ENCODE data around the gene DUSP12. TPM values are rescaled to one million over a fixed set of nuclear protein-coding genes. Genes with fewer than 3 reads are reported as not detected.

Gene DUSP12
- total and polyA plus RNA-seq, 3 donors from 2014 or later: 21.8 to 31.8 (median 23.6) TPM

DNA sequence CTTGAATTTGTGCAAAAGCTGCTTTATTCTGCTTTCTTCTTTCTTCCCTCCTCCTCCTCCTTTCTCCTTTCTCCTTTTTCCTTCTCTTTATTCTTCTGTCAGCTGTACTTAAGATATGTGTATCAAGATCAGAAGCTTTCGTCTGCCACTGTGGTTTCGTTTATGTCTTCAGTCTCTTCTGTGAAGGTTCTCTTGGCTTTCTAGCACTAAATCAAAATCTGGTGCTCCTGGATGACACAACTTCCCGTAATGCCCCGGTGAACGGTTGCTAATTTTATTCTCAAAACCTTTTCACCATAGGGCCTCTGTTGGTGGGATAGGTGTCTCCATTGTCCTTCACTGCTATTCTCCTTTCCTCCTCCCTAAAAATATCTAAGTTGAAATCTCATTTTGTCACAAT is 21.6 kb downstream of the DUSP12 start:
- 78 to 79% methylated on average over 5 of the region's 5 CpGs for WGBS, 2 donors
- H3K27me3 ChIP-seq: no peaks in the 10 kb centered on the region
- peaks cover 11% of the 10 kb centered on the region for H3K4me1 ChIP-seq
- no peak overlapping the region for H3K27ac ChIP-seq
- intact Hi-C loops (cut with DNase I; ENCODE audit: low total_unique reads): no loop called here
- TF ChIP-seq POLR2A (IDR thresholded peaks at IDR 0.05): no peak
- TF ChIP-seq, protein P1, sequence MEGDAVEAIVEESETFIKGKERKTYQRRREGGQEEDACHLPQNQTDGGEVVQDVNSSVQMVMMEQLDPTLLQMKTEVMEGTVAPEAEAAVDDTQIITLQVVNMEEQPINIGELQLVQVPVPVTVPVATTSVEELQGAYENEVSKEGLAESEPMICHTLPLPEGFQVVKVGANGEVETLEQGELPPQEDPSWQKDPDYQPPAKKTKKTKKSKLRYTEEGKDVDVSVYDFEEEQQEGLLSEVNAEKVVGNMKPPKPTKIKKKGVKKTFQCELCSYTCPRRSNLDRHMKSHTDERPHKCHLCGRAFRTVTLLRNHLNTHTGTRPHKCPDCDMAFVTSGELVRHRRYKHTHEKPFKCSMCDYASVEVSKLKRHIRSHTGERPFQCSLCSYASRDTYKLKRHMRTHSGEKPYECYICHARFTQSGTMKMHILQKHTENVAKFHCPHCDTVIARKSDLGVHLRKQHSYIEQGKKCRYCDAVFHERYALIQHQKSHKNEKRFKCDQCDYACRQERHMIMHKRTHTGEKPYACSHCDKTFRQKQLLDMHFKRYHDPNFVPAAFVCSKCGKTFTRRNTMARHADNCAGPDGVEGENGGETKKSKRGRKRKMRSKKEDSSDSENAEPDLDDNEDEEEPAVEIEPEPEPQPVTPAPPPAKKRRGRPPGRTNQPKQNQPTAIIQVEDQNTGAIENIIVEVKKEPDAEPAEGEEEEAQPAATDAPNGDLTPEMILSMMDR (IDR thresholded peaks at IDR 0.05): no peak
- H3K4me3 ChIP-seq: no peak overlapping the region
- H3K36me3 ChIP-seq (ENCODE audit: low read depth, missing control alignments): no peaks in the 10 kb centered on the region
- DNase-seq: no peak
- H3K9me3 ChIP-seq: no peaks in the 10 kb centered on the region

DNA sequence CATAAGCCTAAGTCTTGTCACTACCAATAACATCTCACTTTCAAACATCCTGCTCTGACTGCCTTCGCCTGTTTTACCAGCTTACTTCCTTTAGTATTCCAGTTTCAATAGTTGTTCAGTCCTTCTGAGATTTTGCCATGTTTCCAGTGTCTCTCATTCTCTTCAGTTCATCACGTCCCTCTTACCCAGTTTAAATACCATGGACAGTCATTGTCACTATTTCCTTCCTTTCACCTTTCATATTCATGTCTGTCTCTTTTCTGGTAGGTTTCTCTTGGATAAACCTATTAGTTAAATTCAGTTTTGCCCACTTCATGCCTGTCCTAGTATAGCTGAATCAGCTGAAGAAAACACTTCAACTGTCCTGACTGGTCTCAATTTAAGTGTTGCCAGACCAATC is 22.4 kb downstream of the DUSP12 start:
- Histone ChIP-seq H3K36me3 (ENCODE audit: low read depth, missing control alignments) (no peaks in the 10 kb centered on the region), H3K4me1 (peaks cover 9% of the 10 kb centered on the region), H3K27me3 (no peaks in the 10 kb centered on the region), H3K4me3 (no peak overlapping the region), H3K27ac (peak overlapping the region in 1 of 2 donors; percentile 11), H3K9me3 (no peaks in the 10 kb centered on the region)
- no peak for DNase-seq
- 70 to 87% methylated on average over 2 of the region's 2 CpGs for WGBS, 2 donors
- intact Hi-C loops (cut with DNase I; ENCODE audit: low total_unique reads): no loop called here
- TF ChIP-seq, protein P1 (IDR thresholded peaks at IDR 0.05): no peak
- no peak for TF ChIP-seq POLR2A (IDR thresholded peaks at IDR 0.05)

DNA sequence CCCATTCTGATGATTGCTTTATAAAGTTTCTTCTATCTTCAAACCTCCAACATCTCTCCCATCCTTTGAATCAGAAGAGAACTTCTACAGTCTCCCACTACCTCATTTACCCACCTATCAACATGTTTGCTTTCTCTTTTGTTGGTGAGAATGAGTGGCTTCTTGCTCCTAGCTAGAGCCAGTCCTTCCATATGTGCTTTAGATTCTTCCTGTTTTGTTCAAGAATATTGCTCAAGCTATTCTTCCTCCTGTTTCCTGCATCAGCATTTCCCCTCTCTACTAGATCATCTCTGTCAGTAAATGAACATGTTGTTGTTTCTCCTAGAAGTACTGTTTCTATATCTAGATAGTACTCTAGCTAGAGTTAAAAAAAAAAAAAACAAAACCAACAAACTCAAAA is 22.8 kb downstream of the DUSP12 start:
- peak overlapping the region in 1 of 2 donors; percentile 11 for H3K27ac ChIP-seq
- H3K36me3 ChIP-seq (ENCODE audit: low read depth, missing control alignments): no peaks in the 10 kb centered on the region
- no peak for DNase-seq
- TF ChIP-seq, protein P1 (IDR thresholded peaks at IDR 0.05): no peak
- no peak for TF ChIP-seq POLR2A (IDR thresholded peaks at IDR 0.05)
- H3K4me3 ChIP-seq: no peak overlapping the region
- H3K4me1 ChIP-seq: peaks cover 5% of the 10 kb centered on the region
- H3K27me3 ChIP-seq: no peaks in the 10 kb centered on the region
- no peaks in the 10 kb centered on the region for H3K9me3 ChIP-seq
- intact Hi-C loops (cut with DNase I; ENCODE audit: low total_unique reads): no loop called here

DNA sequence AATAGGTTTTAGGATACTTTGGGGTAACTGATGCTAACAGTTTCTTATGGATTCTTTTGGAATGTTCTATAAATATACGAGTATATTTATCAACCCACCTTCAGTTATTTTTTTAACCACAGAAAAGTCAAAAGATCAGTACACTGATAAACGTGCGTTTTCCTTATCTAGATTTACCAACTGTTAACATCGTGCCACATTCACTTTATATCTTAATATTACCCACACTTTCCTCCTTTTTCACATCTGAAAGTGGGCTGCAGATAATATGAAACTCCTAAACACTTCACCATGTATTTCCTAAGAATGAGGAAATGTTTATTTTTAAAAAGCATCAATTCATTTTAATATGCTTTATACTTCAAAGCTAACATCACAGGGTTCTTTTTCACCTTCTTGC is 24.2 kb downstream of the DUSP12 start:
- Histone ChIP-seq H3K4me1 (no peaks in the 10 kb centered on the region), H3K36me3 (ENCODE audit: low read depth, missing control alignments) (no peaks in the 10 kb centered on the region), H3K27me3 (no peaks in the 10 kb centered on the region), H3K9me3 (no peaks in the 10 kb centered on the region), H3K27ac (no peak overlapping the region), H3K4me3 (no peak overlapping the region)
- no peak for DNase-seq
- TF ChIP-seq POLR2A (IDR thresholded peaks at IDR 0.05): no peak
- TF ChIP-seq, protein P1 (IDR thresholded peaks at IDR 0.05): no peak
- WGBS, 2 donors: 62 to 70% methylated on average over 4 of the region's 4 CpGs
- intact Hi-C loops (cut with DNase I; ENCODE audit: low total_unique reads): no loop called here

DNA sequence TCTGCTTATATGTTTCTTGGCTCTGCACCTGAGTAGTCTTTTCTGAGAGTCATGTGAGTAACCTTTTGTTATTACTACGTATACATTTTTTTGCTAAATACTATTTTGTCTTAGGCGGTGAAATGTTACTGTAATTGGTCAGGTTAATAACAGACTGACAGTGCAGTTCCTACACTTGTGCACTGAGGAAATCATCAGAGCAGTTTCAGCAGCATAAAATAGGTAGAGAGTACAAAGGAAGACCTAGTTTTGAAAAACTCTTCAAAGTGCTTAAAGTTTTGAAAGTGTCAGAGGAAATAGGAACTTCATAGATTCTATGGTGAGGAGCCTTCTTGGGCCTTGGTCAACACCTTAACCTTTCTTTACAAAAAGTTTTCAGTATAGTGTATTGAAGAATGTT is 27.7 kb downstream of the DUSP12 start:
- DNase-seq: no peak
- no peak for TF ChIP-seq POLR2A (IDR thresholded peaks at IDR 0.05)
- TF ChIP-seq, protein P1 (IDR thresholded peaks at IDR 0.05): no peak
- Histone ChIP-seq H3K4me1 (no peaks in the 10 kb centered on the region), H3K36me3 (ENCODE audit: low read depth, missing control alignments) (no peaks in the 10 kb centered on the region), H3K27ac (no peak overlapping the region), H3K27me3 (no peaks in the 10 kb centered on the region), H3K9me3 (no peaks in the 10 kb centered on the region), H3K4me3 (no peak overlapping the region)
- WGBS, 2 donors: 78 to 91% methylated on average over 2 of the region's 2 CpGs
- intact Hi-C loops (cut with DNase I; ENCODE audit: low total_unique reads): no loop called here

All from testis (tissue), 3 donors.